A172 (cell line): ENCODE results near the gene ZC3H12D. TPM values are rescaled to one million over a fixed set of nuclear protein-coding genes. Genes with fewer than 3 reads are reported as not detected.
"Not testable (repeated sequence)": the region's sequence is repeated elsewhere in the genome, so short reads cannot be mapped to it uniquely, and the experiment has no call there.

Source experiments
- DNase-seq: peaks from one replicate; pipeline ENCODE4 v3.0.0-alpha.2; 2015; ENCODE audit warnings: low spot score
- total RNA-seq: library from RNA; depleted of rRNA; stranded (reverse); fragments of >200 nt; shearing (Covaris generic); gene quantifications from 2 replicates; pipeline ENCODE4 v1.2.3, GENCODE V29; 2014

ZC3H12D gene
- total RNA-seq, 1 experiment from 2014 or later, result 0.03 TPM

DNA sequence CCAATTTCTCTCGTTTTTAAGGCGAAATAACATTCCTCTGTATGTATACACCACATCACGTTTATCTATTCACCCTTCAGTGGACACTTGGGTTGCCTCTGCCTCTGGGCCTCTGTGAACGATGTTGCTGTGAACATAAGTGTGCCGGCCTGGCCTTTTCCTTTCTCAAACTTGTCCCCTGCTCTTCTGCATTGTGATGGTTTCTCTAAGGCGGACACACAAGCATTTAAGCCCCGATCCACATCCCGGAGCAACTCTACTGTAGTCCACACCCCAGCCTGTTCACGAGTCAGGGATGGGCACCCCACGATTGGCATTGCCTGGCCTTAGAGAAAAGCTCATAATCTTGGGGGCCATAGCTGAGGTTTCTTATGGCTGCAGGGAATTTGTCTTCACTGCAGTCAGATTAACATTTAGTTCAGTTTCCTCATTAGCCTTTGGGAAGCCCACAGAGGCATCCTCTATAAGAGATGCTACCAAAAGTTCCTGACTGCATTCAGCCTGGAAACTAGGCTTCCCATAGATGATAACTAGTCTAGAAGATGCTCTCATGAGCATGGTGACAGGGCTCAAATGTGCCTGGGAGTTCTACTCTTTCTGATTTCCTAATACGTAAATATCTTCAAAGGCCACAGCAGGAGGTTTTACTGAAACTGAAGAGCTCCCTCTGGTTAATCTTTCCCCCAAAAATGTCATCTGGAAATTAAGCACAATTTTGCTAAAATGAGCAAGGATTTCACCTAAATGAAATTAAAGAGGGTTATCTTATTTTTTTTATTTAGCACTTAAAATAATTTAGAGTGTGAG is 762 bp downstream of the ZC3H12D start:
- DNase-seq, result no peak

DNA sequence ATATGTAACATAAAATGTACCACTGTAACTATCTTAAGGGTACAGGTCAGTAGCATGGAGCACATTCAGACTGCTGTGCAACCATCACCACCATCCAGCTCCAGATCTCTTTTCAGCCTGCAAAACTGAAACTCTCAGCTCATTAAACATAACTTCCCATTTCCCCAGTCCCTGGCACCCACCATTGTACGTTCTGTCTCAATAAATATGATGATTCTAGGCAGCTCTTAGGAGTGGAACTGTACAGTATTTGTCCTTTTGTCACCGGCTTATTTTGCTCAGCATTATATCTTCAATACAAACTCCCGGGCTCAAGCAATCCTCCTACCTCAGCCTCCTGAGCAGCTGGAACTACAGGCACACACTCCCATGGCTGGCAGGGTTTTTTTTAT is 1.5 kb downstream of the ZC3H12D start:
- no peak for DNase-seq

DNA sequence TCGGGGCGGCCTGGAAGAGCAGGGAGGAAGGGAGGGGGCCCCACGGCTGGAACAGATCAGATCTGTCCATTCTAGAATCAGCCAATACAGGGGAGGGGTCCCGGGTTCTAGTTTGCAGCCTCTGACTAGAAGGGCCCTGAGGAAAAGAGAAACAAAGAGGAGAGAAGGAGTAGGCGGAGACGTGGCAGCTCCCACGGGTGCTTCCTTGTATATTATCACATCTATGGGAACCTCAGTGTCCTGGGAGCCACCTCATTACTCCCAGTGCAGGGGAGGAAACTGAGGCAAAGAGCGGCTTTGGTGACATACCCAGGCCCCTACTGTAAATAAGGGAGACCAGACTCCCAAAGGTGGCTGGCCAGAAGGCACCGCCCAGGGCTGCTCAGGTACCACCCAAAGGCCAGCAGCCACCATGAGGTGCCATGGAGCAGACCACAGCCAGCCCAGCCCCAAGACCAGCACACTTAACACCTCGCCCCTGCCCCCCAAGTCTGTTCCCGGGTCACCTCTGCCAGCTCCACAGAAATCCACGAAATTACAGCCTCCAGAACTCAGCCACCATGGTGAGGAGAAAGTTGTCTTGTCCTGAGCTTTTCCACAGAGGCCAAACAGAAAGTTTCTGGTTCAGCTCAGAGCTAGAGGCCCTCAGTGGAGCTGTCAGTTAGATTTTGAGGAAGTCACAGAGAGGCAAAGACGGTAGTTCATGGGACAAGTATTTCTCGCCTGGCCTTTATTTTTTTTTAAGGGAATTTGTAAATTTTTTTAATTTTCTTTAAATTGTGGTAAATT is 2.1 kb downstream of the ZC3H12D start:
- DNase-seq, result no peak

DNA sequence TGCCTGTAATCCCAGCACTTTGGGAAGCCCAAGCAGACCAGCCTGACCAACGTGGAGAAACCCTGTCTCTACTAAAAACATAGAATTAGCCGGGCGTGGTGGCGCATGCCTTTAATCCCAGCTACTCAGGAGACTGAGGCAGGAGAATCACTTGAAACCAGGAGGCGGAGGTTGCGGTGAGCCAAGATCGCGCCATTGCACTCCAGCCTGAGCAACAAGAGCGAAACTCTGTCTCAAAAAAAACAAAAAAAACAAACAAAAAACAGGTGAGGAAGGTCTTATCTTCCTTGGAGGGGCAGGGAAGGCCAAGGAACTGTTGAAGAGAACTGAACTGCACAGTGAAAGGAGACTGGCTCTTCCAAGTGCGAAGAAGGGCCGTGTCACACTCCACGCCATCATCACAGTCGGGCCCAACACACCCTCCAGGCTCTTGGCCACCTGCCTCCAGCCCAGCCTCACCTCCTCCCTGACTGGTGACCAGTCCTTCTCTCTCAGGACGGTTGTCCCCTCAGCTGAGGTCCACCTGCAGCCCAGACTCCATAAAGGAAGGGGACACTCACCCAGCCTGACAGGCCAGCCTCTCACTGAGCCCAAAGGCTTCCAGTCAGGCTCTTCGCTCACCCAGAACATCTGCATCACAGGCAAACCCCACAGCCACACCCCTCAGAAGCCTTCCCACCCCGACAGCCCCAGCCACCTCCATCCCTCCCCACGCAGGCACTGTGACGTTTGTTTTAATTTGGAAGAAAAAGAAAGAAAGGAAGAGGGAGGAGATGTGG is 4.1 kb downstream of the ZC3H12D start:
- no peak for DNase-seq

DNA sequence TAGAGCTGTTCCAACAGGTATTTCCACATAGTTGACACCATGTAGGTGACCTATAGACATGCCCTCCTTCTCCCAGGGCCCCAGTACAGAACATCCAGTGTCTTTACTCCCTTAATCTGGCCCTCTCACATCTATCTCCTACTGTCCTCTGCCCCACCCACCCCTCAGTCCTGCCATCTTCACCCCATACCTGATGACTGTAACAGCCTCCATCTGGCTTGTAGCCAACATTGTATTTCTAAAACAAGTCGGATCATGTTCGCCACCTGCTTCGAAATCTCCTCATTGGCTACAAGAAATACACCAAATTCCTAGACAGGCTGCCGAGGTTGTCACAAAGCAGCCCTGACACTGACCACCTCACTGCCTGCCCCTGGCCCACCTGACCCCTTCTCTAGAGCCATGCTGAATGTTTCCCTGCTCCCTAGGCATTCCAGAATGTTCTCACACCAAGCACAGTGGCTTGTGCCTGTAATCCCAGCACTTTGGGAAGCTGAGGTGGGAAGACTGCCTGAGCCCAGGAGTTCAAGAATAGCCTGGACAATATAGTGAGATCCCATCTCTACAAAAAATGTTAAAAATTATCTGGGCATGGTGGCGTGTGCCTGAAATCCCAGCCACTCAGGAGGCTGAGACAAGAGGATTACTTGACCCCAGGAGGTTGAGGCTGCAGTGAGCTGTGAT is 6.0 kb downstream of the ZC3H12D start:
- DNase-seq, result no peak

DNA sequence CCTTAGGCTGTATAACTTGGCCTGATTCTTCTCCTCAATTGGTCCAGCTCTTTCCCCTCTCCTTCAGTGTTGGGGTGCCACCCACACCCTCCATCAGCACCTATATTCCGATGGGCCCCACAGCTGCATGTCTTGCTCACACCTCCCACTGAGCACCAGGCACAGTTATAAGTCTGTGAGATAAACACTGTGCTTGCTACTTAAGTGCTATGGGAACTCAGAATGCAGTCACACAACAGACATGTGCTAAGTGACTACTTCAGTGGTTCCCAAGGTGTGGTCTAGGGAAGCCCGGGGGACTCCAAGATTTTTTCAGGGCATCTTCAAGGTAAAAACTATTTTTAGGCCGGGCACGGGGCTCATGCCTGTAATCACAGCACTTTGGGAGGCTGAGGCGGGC is 7.3 kb downstream of the ZC3H12D start:
- no peak for DNase-seq

DNA sequence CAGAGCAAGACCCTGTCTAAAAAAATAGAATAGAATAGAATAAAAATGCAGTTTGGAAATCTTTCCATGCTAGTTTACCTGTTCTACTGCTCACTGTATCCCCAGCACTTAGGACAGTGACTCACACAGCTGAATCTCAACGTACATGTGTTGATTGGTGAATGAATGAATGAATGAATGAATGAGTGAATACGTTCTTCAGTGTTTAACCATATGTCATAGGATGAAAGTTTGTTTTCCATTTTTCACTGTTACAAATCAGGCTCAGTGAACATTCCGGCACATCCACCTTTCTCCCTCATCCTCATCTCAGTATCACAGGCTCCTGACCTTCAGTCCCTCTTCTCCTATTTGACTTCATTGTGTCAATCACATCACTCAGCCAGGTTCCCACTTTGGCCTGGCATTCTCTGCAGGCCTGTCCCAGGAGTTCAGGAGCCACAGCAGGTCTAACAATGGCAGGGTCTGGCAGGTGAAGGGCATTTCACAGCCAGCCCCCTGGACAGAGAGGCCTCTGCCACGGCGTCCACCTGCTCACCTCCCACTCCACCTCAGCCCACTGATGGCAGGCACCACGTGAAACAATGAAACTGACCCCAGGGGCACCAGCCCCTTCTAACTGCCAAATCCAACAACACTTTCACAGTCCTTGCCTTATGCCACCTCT is 7.9 kb downstream of the ZC3H12D start:
- no peak for DNase-seq

DNA sequence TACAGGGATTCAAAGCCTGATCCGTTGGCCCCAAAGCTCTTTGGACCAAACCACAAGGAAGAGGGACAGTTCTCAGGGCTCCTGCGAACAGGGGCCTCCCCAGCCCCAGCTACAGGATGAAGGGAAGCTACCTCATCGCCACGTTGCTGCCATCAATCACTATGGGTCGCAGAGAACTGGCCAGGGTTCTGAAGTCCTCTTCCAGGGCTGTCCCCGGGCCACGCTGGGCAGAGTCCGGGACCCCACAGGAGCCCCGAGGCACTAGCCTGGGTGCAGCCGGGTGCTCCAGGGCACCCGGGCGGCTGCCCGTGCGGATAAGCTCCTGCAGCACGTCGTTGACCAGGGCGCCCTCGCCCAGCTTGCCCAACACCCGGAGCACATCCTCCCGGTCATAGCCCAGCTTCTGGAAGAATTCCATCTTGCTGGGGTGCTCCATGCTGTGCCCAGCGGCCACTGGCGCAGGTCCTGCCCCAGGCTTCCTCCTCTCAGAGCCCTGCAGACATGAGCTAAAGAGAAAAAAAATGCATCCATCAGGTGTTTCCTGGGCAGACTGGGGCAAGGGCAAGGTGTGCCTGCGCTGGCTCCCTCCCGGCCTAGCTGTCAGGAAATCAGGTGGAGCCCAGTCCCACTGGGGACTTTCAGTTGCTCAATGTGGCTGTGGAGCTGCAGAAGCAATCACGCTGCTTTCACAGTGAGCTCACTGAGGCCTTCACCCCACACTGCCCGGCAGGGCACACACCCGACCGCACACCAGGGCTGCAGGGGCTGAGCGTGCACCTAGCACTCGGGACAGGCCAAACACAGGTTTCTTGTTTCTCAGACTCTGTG is 10.5 kb downstream of the ZC3H12D start:
- no peak for DNase-seq

DNA sequence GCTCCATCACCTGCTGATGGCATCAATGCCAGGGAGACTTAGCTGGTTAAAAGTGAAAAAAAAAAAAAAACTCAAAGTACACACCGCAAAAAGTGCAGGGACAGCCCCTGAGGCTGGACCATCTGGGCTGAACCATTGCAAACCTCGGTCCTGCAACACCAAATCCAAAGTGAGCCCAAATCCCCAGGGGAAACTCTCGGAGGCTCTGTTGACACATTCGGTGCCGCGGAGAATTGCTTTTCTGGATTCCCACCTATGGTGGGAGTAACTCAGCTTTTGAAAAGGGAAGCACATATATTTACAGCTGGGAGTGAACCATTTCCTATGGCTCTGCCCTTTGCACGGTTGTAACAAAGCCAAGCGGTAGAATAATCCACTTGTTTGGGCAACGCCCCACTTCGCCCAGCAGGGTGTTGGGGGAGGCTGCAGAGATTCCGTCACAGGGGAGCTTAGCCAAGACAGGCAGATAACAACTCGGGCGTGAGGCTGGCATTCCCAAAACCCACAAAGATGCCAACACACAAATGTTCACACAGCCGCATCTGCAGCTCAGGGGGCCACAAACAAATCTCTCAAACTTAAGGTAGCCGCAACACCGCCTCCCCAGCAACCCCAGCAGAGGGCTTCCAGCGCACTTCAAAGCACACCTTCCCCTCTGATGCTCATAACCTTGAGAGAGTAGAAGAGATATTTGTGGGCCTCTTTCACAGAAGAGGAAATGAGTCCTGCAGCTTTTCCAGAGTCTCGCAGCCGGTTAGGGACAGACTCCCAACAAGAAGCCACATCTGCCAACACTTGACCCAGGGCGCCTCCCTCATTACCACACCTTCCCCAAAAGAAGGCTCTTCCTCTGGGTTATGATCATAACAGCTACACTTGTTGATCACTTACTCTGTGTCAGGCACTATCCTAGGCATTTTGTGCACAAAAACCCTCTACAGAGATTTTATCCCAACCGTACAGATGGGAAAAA is 11.4 kb downstream of the ZC3H12D start:
- DNase-seq, result peak; percentile 73

DNA sequence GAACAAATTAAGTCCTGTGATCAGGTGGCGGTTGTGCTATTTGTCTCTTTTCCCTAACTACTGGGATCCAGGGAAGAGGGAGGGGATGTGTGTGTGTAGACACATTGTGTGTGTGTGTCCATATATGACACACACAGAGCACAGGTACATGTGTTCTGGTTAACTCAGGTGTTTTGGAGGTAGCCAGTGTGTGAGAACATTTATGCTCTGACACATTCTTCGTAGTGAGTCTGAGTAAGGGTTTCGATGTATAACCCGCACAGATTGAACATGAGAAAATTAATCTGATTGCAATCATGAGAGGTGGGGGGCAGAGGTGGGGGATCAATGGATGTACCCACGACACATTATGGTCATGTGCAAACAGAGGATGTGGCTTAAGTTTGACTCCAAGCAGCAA is 12.6 kb downstream of the ZC3H12D start:
- no peak for DNase-seq

DNA sequence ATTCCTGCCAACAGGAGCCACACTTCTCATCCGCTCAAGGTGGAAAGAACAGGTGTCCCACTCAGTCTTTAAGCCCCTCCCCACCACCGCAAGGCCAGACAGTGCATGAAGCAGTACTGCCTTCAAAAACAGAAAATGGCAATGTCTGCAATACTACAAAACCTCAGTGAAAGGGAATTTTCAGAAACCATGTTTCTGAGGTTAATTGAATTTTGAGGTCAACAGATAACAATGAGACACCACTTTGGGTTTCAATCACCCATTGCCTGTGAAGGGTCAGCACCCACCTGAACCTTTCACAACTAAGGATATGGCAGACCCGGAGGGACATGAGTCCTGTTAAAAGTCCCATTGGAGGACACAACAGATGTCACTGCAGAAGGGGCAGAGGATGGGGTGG is 13.0 kb downstream of the ZC3H12D start:
- no peak for DNase-seq

DNA sequence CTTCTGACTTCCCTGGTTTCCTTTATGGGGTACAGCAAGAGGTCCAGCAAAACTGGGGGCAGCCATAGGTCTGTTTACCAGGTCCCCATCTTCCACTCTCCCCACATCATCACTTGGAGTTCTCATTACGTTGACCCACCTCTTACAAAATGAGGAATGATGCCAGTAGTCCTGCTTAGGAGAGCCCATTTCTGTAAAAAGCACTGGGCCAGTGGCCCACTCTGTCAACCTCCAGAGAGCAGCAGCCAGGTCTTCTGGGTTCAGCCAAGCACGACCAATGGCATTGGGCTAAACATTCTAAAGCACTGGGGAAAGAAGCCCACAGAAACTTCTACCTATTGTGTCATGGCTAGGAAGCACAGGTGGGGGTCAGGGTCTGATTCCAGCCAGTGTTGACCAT is 13.9 kb downstream of the ZC3H12D start:
- DNase-seq, result no peak

DNA sequence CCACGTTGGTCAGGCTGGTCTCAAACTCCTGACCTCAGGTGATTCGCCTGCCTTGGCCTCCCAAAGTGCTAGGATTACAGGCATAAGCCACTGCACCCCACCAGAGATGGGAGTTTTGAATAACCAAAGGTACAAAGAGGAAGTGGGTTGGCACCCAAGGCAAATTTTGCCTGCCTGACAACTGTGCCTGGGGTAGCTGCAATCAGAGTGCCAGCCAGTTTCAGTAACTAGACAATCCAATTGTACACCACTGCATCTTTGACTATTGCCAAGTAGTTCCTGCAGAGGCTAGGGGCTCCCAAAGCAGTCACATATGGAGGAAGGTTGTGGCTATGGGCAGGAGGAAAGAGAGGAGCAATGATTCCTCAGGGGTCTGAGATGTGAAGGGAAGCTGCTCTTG is 16.6 kb downstream of the ZC3H12D start:
- DNase-seq, result no peak

DNA sequence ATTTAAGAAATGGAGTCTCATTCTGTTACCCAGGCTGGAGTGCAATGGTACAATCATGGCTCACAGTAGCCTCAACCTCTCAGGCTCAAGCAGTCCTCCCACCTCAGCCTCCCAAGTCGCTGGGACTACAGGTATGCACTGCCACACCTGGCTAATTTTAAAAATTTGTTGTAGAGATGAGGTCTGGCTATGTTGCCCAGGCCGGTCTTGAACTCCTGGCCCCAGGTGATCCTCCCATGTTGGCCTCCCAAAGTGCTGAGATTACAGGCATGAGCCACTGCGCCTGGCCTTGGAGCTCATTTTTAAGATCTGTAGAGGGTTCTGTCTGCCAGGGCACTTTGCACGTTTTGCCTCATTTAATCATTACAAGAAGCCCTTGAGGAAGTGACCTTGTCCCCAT is 17.5 kb downstream of the ZC3H12D start:
- no peak for DNase-seq

DNA sequence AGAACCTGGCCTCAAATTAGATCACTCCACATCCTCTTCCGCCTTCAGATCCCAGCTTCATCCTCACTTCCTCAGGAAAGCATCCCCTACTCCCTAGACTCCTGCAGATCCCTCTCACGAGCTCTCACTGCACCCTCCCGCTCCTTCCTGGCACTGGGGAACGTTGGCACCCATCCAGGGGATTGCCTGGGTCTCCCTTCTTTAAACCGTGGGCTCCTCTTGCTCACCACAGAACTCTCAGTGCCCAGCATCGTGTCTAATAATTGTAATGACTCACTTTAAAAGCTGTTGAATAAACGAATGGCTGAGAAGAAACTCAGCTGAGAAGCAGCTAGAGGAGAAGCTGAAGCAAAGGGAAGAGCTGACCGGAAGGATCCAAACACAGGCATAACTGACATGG is 20.4 kb downstream of the ZC3H12D start:
- no peak for DNase-seq

DNA sequence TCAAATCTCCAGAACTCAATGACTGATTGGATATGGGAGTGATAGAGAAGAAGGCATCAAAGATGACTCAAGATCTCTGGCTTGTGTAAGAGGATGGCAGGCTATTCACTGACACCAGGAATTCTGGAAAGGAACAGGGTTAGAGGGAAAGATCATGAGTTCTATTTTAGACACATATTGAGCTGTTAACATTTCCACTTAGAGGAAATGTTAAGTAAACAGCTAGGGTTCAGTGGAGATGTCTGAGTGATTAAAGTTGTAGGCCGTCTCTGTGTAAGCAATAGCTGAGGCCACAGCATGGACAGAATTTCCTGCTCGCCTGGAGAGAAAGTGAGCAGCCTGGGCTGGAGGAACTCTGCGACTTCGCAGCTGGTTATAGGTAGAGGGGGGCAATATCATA is 21.0 kb downstream of the ZC3H12D start:
- no peak for DNase-seq

DNA sequence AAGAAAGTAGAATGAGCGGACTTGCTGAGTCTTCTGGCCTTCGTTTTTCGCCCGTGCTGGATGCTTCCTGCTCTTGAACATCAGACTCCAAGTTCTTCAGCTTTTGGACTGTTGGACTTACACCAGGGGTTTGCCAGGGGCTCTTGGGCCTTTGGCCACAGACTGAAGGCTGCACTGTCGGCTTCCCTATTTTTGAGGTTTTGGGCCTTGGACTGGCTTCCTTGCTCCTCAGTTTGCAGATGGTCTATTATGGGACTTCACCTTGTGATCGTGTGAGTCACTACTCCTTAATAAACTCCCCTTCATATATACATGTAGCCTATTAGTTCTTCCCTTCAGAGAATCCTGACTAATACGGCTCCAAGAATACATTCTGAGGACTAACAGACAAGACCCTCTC is 22.1 kb downstream of the ZC3H12D start:
- not testable (repeated sequence) for DNase-seq

DNA sequence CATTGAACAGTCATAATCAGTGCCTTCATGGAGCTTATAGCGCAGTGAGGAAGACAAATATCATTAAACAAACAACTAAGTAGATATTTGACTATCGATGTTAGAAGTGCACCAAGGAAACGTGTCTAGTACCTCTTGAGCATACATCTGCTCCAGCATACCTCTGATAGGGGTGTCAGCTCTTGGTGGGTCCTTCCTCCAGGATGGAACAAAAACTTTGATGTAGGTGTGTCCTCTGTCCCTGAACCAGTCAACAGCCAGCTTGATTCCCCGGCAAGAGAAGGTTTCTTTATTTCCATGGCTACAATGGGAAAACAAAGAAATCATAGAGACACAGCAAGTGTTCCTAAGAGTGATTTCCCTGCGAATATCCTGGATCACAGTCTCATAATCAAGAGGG is 23.1 kb downstream of the ZC3H12D start:
- DNase-seq, result no peak

DNA sequence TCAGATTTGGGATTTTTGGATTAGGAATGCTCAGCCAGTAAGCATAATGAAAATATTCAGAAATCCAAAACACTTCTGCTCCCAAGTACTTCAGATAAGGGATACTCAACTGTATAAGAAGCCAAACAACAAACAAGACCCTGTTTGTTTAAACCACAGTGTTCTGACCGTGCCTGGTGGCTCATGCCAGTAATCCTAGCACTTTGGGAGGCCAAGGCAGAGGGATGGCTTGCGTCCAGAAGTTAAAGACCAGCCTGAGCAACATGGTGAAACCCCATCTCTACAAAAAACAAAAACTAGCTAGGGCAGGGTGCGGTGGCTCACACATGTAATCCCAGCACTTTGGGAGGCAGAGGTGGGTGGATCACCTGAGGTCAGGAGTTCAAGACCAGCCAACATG is 24.6 kb downstream of the ZC3H12D start:
- DNase-seq, result not testable (repeated sequence)
